Trophoblast cell (in vitro differentiated cells and primary cell): Measurements from ENCODE around the gene CALML5.
A peak's percentile ranks its signal among the peaks of the same experiment; 100 is the strongest.

Experiments
- DNase-seq, 2 donors: peaks; one replicate each; pipeline ENCODE4 v3.0.0-alpha.2; 2016
- H2AFZ ChIP-seq: 2 replicates; pipeline ENCODE4 v1.6.1; 2013; ENCODE audit warnings: low read length, moderate library complexity, mild to moderate bottlenecking; ENCODE audit not compliant: insufficient read depth, poor library complexity
- H2AK5ac ChIP-seq: 2 replicates; pipeline ENCODE4 v1.6.1; 2013; ENCODE audit warnings: mild to moderate bottlenecking, low read length
- H2BK120ac ChIP-seq: 2 replicates; pipeline ENCODE4 v1.6.1; 2013; ENCODE audit warnings: low read length, mild to moderate bottlenecking, moderate library complexity; ENCODE audit not compliant: insufficient read depth, poor library complexity
- H2BK12ac ChIP-seq: 2 replicates; pipeline ENCODE4 v1.6.1; 2013; ENCODE audit warnings: mild to moderate bottlenecking, low read length, moderate library complexity
- H2BK5ac ChIP-seq: 2 replicates; pipeline ENCODE4 v1.6.1; 2013; ENCODE audit warnings: low read length, low read depth, moderate library complexity, mild to moderate bottlenecking; ENCODE audit not compliant: poor library complexity
- H3K14ac ChIP-seq: 2 replicates; pipeline ENCODE4 v1.6.1; 2013; ENCODE audit warnings: mild to moderate bottlenecking, low read length
- H3K18ac ChIP-seq: 2 replicates; pipeline ENCODE4 v1.6.1; 2013; ENCODE audit warnings: mild to moderate bottlenecking, low read length
- H3K23ac ChIP-seq: 2 replicates; pipeline ENCODE4 v1.6.1; 2013; ENCODE audit warnings: low read length
- H3K27ac ChIP-seq: 2 replicates; pipeline ENCODE4 v1.5.1; 2013; ENCODE audit warnings: low read depth, mild to moderate bottlenecking, inconsistent platforms, low read length, moderate library complexity
- H3K27me3 ChIP-seq: 2 replicates; pipeline ENCODE4 v1.6.1; 2013; ENCODE audit warnings: inconsistent platforms, mild to moderate bottlenecking, low read length, moderate library complexity; ENCODE audit not compliant: insufficient read depth
- H3K36me3 ChIP-seq, 2 experiments: 1 replicate in 1 of 2; 2 replicates in 1 of 2; pipeline ENCODE4 v1.6.1; 2013; ENCODE audit warnings: low read length in 2 of 2, mild to moderate bottlenecking in 2 of 2, moderate library complexity in 1 of 2; ENCODE audit not compliant: insufficient read depth in 2 of 2, control insufficient read depth in 1 of 2
- H3K4ac ChIP-seq: 2 replicates; pipeline ENCODE4 v1.6.1; 2013; ENCODE audit warnings: low read depth, mild to moderate bottlenecking, low read length, moderate library complexity
- H3K4me1 ChIP-seq, 2 experiments: 1 replicate in 1 of 2; 2 replicates in 1 of 2; pipeline ENCODE4 v1.6.1; 2013; ENCODE audit warnings: low read length in 2 of 2, mild to moderate bottlenecking in 2 of 2, moderate library complexity in 1 of 2; ENCODE audit not compliant: insufficient read depth in 2 of 2, control insufficient read depth in 1 of 2
- H3K4me2 ChIP-seq: 2 replicates; pipeline ENCODE4 v1.6.1; 2013; ENCODE audit warnings: inconsistent platforms, mild to moderate bottlenecking, low read length, moderate library complexity
- H3K4me3 ChIP-seq: 2 replicates; pipeline ENCODE4 v1.5.1; 2013; ENCODE audit warnings: mild to moderate bottlenecking, low read depth, low read length, inconsistent platforms
- H3K79me1 ChIP-seq: one replicate; pipeline ENCODE4 v1.6.1; 2013; ENCODE audit warnings: low read length
- H3K79me2 ChIP-seq: 2 replicates; pipeline ENCODE4 v1.6.1; 2013; ENCODE audit warnings: low read length, mild to moderate bottlenecking; ENCODE audit not compliant: control insufficient read depth, insufficient read depth, poor library complexity
- H3K9ac ChIP-seq: 2 replicates; pipeline ENCODE4 v1.6.1; 2013; ENCODE audit warnings: mild to moderate bottlenecking, low read length
- H3K9me3 ChIP-seq: 2 replicates; pipeline ENCODE4 v1.6.1; 2013; ENCODE audit warnings: low read depth, mild to moderate bottlenecking, control low read depth, inconsistent platforms, low read length; ENCODE audit not compliant: insufficient read depth
- H4K12ac ChIP-seq: 2 replicates; pipeline ENCODE4 v1.6.1; 2013; ENCODE audit warnings: low read depth, mild to moderate bottlenecking, low read length, moderate library complexity
- H4K8ac ChIP-seq: 2 replicates; pipeline ENCODE4 v1.6.1; 2013; ENCODE audit warnings: low read depth, mild to moderate bottlenecking, low read length, moderate library complexity
- H4K91ac ChIP-seq: one replicate; pipeline ENCODE4 v1.6.1; 2013; ENCODE audit warnings: low read depth, mild to moderate bottlenecking, low read length, moderate library complexity
- WGBS: extraction: QIAGEN DNeasy Blood & Tissue Kit; methylation state at CpG from one replicate; pipeline ENCODE4 v1.1.7; 2013; ENCODE audit warnings: missing lambda C conversion rate; ENCODE audit not compliant: insufficient read length, insufficient coverage; ENCODE audit errors: extremely low coverage; 5-methylcytosine and 5-hydroxymethylcytosine counted together

CALML5 gene

GRCh38 chr10:5468262-5469106 is 30.9 kb downstream of the CALML5 start:
- peaks cover 44 to 52% of the 10 kb centered on the region in 2 experiments for H3K4me1 ChIP-seq
- peak overlapping the region; percentile 95 for H3K14ac ChIP-seq
- H3K18ac ChIP-seq = peak overlapping the region; percentile 92
- peaks cover 17% of the 10 kb centered on the region for H3K79me2 ChIP-seq
- no peak overlapping the region for H3K9ac ChIP-seq
- peak overlapping the region; percentile 98 for H2BK12ac ChIP-seq
- H3K4ac ChIP-seq = peak overlapping the region; percentile 87
- no peaks in the 10 kb centered on the region for H3K27me3 ChIP-seq
- no peak for DNase-seq
- no CpG with 5 or more reads among the region's 8 CpGs for WGBS
- peak overlapping the region; percentile 99 for H2AK5ac ChIP-seq
- no peak overlapping the region for H3K4me2 ChIP-seq
- H4K8ac ChIP-seq = peak overlapping the region; percentile 81
- peak overlapping the region; percentile 7 for H2AFZ ChIP-seq
- no peak overlapping the region for H3K4me3 ChIP-seq
- H3K9me3 ChIP-seq = peaks cover 2% of the 10 kb centered on the region
- H3K79me1 ChIP-seq = peaks cover 59% of the 10 kb centered on the region
- peak overlapping the region; percentile 100 for H4K91ac ChIP-seq
- H4K12ac ChIP-seq = no peak overlapping the region
- peak overlapping the region; percentile 97 for H2BK120ac ChIP-seq
- no peak overlapping the region for H3K23ac ChIP-seq
- H3K27ac ChIP-seq = peak overlapping the region; percentile 99
- peak overlapping the region; percentile 97 for H2BK5ac ChIP-seq
- no peaks in the 10 kb centered on the region for H3K36me3 ChIP-seq

- Histone ChIP-seq H3K27ac (peak overlapping the region; percentile 99), H3K4me3 (no peak overlapping the region), H4K8ac (peak overlapping the region; percentile 81), H4K91ac (peak overlapping the region; percentile 100), H2AFZ (peak overlapping the region; percentile 50), H3K4me2 (no peak overlapping the region), H3K9me3 (peaks cover 2% of the 10 kb centered on the region), H3K14ac (peak overlapping the region; percentile 95), H3K79me2 (peaks cover 18% of the 10 kb centered on the region), H3K4ac (peak overlapping the region; percentile 87), H3K27me3 (no peaks in the 10 kb centered on the region), H3K4me1 (peaks cover 48 to 59% of the 10 kb centered on the region in 2 experiments), H4K12ac (no peak overlapping the region), H3K23ac (no peak overlapping the region), H2AK5ac (peak overlapping the region; percentile 93), H3K79me1 (peaks cover 66% of the 10 kb centered on the region), H3K18ac (peak overlapping the region; percentile 92), H3K9ac (no peak overlapping the region), H2BK5ac (peak overlapping the region; percentile 97), H3K36me3 (no peaks in the 10 kb centered on the region), H2BK12ac (peak overlapping the region; percentile 98), H2BK120ac (peak overlapping the region; percentile 97)
- WGBS = no CpG with 5 or more reads among the region's 6 CpGs
- DNase-seq = no peak
Observed at GRCh38 chr10:5467634-5468255, 31.6 kb downstream of the CALML5 start.

GRCh38 chr10:5467207-5467535 is 32.2 kb downstream of the CALML5 start:
- peaks cover 72% of the 10 kb centered on the region for H3K79me1 ChIP-seq
- no peaks in the 10 kb centered on the region for H3K27me3 ChIP-seq
- peak overlapping the region; percentile 100 for H4K91ac ChIP-seq
- H3K9me3 ChIP-seq = peaks cover 2% of the 10 kb centered on the region
- peak overlapping the region; percentile 81 for H4K8ac ChIP-seq
- peak overlapping the region; percentile 54 for H3K18ac ChIP-seq
- H2BK5ac ChIP-seq = peak overlapping the region; percentile 97
- H3K9ac ChIP-seq = peak overlapping the region; percentile 0
- peak overlapping the region; percentile 97 for H2BK120ac ChIP-seq
- H3K23ac ChIP-seq = no peak overlapping the region
- H4K12ac ChIP-seq = peak overlapping the region; percentile 19
- H3K4me1 ChIP-seq = peaks cover 54 to 65% of the 10 kb centered on the region in 2 experiments
- peak overlapping the region; percentile 6 for H2AFZ ChIP-seq
- no peaks in the 10 kb centered on the region for H3K36me3 ChIP-seq
- peak overlapping the region; percentile 99 for H3K27ac ChIP-seq
- H2BK12ac ChIP-seq = peak overlapping the region; percentile 63
- H3K4me3 ChIP-seq = no peak overlapping the region
- peak overlapping the region; percentile 28 for H2AK5ac ChIP-seq
- WGBS = no CpG with 5 or more reads among the region's 8 CpGs
- peaks cover 21% of the 10 kb centered on the region for H3K79me2 ChIP-seq
- peak overlapping the region; percentile 41 for H3K4ac ChIP-seq
- H3K4me2 ChIP-seq = no peak overlapping the region
- DNase-seq = no peak
- H3K14ac ChIP-seq = peak overlapping the region; percentile 95

- peak; percentile 66 to 71 for DNase-seq
- Histone ChIP-seq H2BK5ac (peak overlapping the region; percentile 97), H4K91ac (peak overlapping the region; percentile 100), H2BK12ac (peak overlapping the region; percentile 63), H3K18ac (peak overlapping the region; percentile 54), H3K4me3 (no peak overlapping the region), H4K8ac (peak overlapping the region; percentile 81), H2BK120ac (peak overlapping the region; percentile 98), H4K12ac (no peak overlapping the region), H3K27me3 (no peaks in the 10 kb centered on the region), H3K36me3 (no peaks in the 10 kb centered on the region), H3K23ac (no peak overlapping the region), H2AK5ac (peak overlapping the region; percentile 28), H3K4me1 (peaks cover 55 to 67% of the 10 kb centered on the region in 2 experiments), H3K4ac (peak overlapping the region; percentile 41), H3K9ac (peak overlapping the region; percentile 0), H3K79me2 (peaks cover 21% of the 10 kb centered on the region), H3K27ac (peak overlapping the region; percentile 99), H3K79me1 (peaks cover 76% of the 10 kb centered on the region), H3K14ac (peak overlapping the region; percentile 95), H3K4me2 (peak overlapping the region; percentile 14), H3K9me3 (peaks cover 2% of the 10 kb centered on the region), H2AFZ (peak overlapping the region; percentile 6)
- WGBS = no CpG with 5 or more reads among the region's 18 CpGs
Observed at GRCh38 chr10:5466451-5467206, 32.7 kb downstream of the CALML5 start.
